ENCODE measurements around the gene PISD.

DNA sequence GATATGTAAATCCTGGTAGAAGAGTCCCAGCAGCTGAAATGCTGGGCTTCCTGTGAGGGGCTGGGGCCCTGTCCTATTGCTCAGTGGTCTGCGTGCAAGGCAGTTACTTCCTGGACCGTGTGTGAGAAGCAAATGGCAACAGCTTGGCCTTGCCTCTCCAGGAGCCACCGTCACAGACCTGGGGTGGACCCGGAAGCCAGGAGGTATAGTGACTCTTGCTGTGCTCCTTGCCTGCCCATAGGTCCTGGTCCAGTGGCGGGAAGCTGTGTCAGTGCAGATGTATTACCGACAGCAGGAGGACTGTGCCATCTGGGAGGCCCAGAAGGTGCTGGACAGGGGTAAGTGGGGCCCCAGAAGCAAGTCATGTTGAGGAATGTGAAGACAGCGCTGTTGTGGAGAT lies 54.3 kb downstream of the PISD start:
- TF ChIP-seq, protein P1, sequence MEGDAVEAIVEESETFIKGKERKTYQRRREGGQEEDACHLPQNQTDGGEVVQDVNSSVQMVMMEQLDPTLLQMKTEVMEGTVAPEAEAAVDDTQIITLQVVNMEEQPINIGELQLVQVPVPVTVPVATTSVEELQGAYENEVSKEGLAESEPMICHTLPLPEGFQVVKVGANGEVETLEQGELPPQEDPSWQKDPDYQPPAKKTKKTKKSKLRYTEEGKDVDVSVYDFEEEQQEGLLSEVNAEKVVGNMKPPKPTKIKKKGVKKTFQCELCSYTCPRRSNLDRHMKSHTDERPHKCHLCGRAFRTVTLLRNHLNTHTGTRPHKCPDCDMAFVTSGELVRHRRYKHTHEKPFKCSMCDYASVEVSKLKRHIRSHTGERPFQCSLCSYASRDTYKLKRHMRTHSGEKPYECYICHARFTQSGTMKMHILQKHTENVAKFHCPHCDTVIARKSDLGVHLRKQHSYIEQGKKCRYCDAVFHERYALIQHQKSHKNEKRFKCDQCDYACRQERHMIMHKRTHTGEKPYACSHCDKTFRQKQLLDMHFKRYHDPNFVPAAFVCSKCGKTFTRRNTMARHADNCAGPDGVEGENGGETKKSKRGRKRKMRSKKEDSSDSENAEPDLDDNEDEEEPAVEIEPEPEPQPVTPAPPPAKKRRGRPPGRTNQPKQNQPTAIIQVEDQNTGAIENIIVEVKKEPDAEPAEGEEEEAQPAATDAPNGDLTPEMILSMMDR (IDR thresholded peaks at IDR 0.05) = no peak
- TF ChIP-seq POLR2A (IDR thresholded peaks at IDR 0.05) = no peak

Data from Peyer's patch (tissue), 4 donors.